HEK293 (cell line): ENCODE measurements around the gene WRAP53.

Source experiments
- CTCF ChIA-PET: fragments of 350-600 bp; formaldehyde crosslinking; extraction: SDS; loops from one replicate; lab custom pipeline; 2021; ENCODE audit warnings: antibody characterized with exemption; lab: Yijun Ruan, JAX
- POLR2A ChIA-PET: fragments of 300-600 bp; formaldehyde crosslinking; extraction: SDS; loops from one replicate; lab custom pipeline; 2020; ENCODE audit warnings: antibody characterized with exemption, inconsistent platforms; lab: Yijun Ruan, JAX
- H3K27ac ChIP-seq: fragments of 200-500 bp; sonication (Bioruptor generic); 2 replicates; pipeline ENCODE4 v1.5.1; 2014; ENCODE audit warnings: low read depth, low read length, control low read depth, inconsistent platforms; ENCODE audit errors: extremely low read depth
- H3K36me3 ChIP-seq, 2 experiments: fragments of 200-500 bp in 1 of 2; sonication (Bioruptor generic) in 1 of 2; 1 replicate in 1 of 2; 2 replicates in 1 of 2; pipeline ENCODE4 v1.5.1; 2014 to 2017; ENCODE audit warnings: inconsistent platforms in 2 of 2, low read length in 2 of 2; ENCODE audit not compliant: control insufficient read depth in 2 of 2, insufficient read depth in 1 of 2
- H3K4me1 ChIP-seq: fragments of 200-500 bp; sonication (Bioruptor generic); 2 replicates; pipeline ENCODE4 v1.5.1; 2014; ENCODE audit warnings: mild to moderate bottlenecking, low read length, inconsistent platforms; ENCODE audit not compliant: control insufficient read depth, insufficient read depth
- H3K4me3 ChIP-seq: 2 replicates; pipeline ENCODE4 v1.5.1; 2011; ENCODE audit warnings: low read depth, mild to moderate bottlenecking, control low read depth, low read length, moderate library complexity
- H3K9me3 ChIP-seq: fragments of 200-500 bp; sonication (Bioruptor generic); 2 replicates; pipeline ENCODE4 v1.5.1; 2014; ENCODE audit warnings: low read depth, low read length, inconsistent platforms; ENCODE audit not compliant: control insufficient read depth, insufficient read depth
- FEZF1 ChIP-seq: fragments of 450-650 bp; formaldehyde crosslinking; IDR thresholded peaks from 2 replicates; pipeline ENCODE4 v1.5.1; 2016; ENCODE audit warnings: missing biosample characterization, missing genetic modification characterization
- GLIS1 ChIP-seq: fragments of 450-650 bp; formaldehyde crosslinking; IDR thresholded peaks from 2 replicates; pipeline ENCODE4 v1.5.1; 2016; ENCODE audit warnings: missing biosample characterization, missing genetic modification characterization
- PRDM6 ChIP-seq: fragments of 450-650 bp; formaldehyde crosslinking; IDR thresholded peaks from 2 replicates; pipeline ENCODE4 v1.5.1; 2017; ENCODE audit warnings: missing biosample characterization, missing genetic modification characterization
- SALL2 ChIP-seq: fragments of 450-650 bp; formaldehyde crosslinking; IDR thresholded peaks from 2 replicates; pipeline ENCODE4 v1.5.0; 2017; ENCODE audit warnings: missing biosample characterization, mild to moderate bottlenecking, missing genetic modification characterization, borderline replicate concordance
- SCRT2 ChIP-seq: fragments of 450-650 bp; formaldehyde crosslinking; IDR thresholded peaks from 2 replicates; pipeline ENCODE4 v1.5.1; 2016; ENCODE audit warnings: missing biosample characterization, missing genetic modification characterization
- SETDB1 ChIP-seq: IDR thresholded peaks from one replicate; pipeline ENCODE4 v1.6.1; 2017; ENCODE audit warnings: mild to moderate bottlenecking, low read length, moderate library complexity, mixed read lengths; ENCODE audit not compliant: insufficient read length
- TRIM28 ChIP-seq: IDR thresholded peaks from 2 replicates; pipeline ENCODE4 v1.6.1; 2011; ENCODE audit warnings: low read length, control low read depth, borderline replicate concordance
- ZBTB11 ChIP-seq: fragments of 450-650 bp; formaldehyde crosslinking; conservative IDR thresholded peaks from 2 replicates; pipeline ENCODE4 v1.5.1; 2016; ENCODE audit warnings: low read depth, missing biosample characterization, missing genetic modification characterization
- ZBTB48 ChIP-seq: fragments of 450-650 bp; formaldehyde crosslinking; IDR thresholded peaks from 2 replicates; pipeline ENCODE4 v1.5.1; 2016; ENCODE audit warnings: missing biosample characterization, missing genetic modification characterization
- ZNF184 ChIP-seq: fragments of 450-650 bp; IDR thresholded peaks from 2 replicates; pipeline ENCODE4 v1.5.1; 2018; ENCODE audit warnings: missing biosample characterization, mild to moderate bottlenecking, missing genetic modification characterization
- ZNF280D ChIP-seq: fragments of 450-650 bp; formaldehyde crosslinking; IDR thresholded peaks from 2 replicates; pipeline ENCODE4 v1.5.1; 2016; ENCODE audit warnings: missing biosample characterization, missing genetic modification characterization
- ZNF292 ChIP-seq: fragments of 450-650 bp; formaldehyde crosslinking; IDR thresholded peaks from 2 replicates; pipeline ENCODE4 v1.5.1; 2016; ENCODE audit warnings: low read depth, missing biosample characterization, missing genetic modification characterization, borderline replicate concordance
- ZNF324 ChIP-seq: fragments of 450-650 bp; formaldehyde crosslinking; IDR thresholded peaks from 2 replicates; pipeline ENCODE4 v1.5.1; 2016; ENCODE audit warnings: missing biosample characterization, missing genetic modification characterization
- ZNF366 ChIP-seq: fragments of 450-650 bp; formaldehyde crosslinking; conservative IDR thresholded peaks from 2 replicates; pipeline ENCODE4 v1.5.1; 2016; ENCODE audit warnings: missing biosample characterization, missing genetic modification characterization
- ZNF624 ChIP-seq: fragments of 450-650 bp; formaldehyde crosslinking; IDR thresholded peaks from 2 replicates; pipeline ENCODE4 v1.5.1; 2017; ENCODE audit warnings: missing biosample characterization, missing genetic modification characterization
- ZNF692 ChIP-seq: fragments of 450-650 bp; formaldehyde crosslinking; IDR thresholded peaks from 2 replicates; pipeline ENCODE4 v1.5.1; 2016; ENCODE audit warnings: missing biosample characterization, missing genetic modification characterization
- ZNF768 ChIP-seq: fragments of 450-650 bp; formaldehyde crosslinking; IDR thresholded peaks from 2 replicates; pipeline ENCODE4 v1.5.1; 2018; ENCODE audit warnings: missing biosample characterization, mild to moderate bottlenecking, missing genetic modification characterization
- ZSCAN16 ChIP-seq: fragments of 450-650 bp; formaldehyde crosslinking; IDR thresholded peaks from 2 replicates; pipeline ENCODE4 v1.5.1; 2016; ENCODE audit warnings: missing biosample characterization, missing genetic modification characterization
- ZSCAN23 ChIP-seq: fragments of 450-650 bp; formaldehyde crosslinking; IDR thresholded peaks from 2 replicates; pipeline ENCODE4 v1.5.1; 2016; ENCODE audit warnings: missing biosample characterization, missing genetic modification characterization

Gene WRAP53

GRCh38 chr17:7750321-7750821, 62.1 kb downstream of the WRAP53 start:
- H3K4me1 ChIP-seq: peaks cover 22% of the 10 kb centered on the region
- TF ChIP-seq ZNF692 (tag by site-specific recombination) (no peak), ZBTB11 (tag by site-specific recombination) (no peak), ZNF292 (tag by site-specific recombination) (no peak), ZNF280D (tag by site-specific recombination) (0 out of 2 replicates have a peak, but pooled peaks have one; percentile 48), GLIS1 (tag by site-specific recombination) (no peak), ZNF184 (0 out of 2 replicates have a peak, but pooled peaks have one; percentile 21), ZSCAN23 (tag by site-specific recombination) (no peak), PRDM6 (tag by site-specific recombination) (peak; percentile 65), SALL2 (tag by site-specific recombination) (no peak), FEZF1 (tag by site-specific recombination) (peak; percentile 62), ZNF324 (tag by site-specific recombination) (no peak), ZNF366 (tag by site-specific recombination) (peak; percentile 31; the same call in 1 of the 2 replicates), ZNF768 (tag by site-specific recombination) (no peak), ZBTB48 (tag by site-specific recombination) (no peak), TRIM28 (peak; percentile 69), ZSCAN16 (tag by site-specific recombination) (no peak), ZNF624 (tag by site-specific recombination) (peak; percentile 100), SETDB1 (peak; percentile 96), SCRT2 (tag by site-specific recombination) (no peak)
- no peak overlapping the region for H3K27ac ChIP-seq
- CTCF ChIA-PET: interaction anchor here (0.6 kb wide), 1 partner anchor 729 kb away, joined by 3 read pairs; no protein-coding TSS in a partner anchor
- H3K4me3 ChIP-seq: no peak overlapping the region
- no peaks in the 10 kb centered on the region for H3K9me3 ChIP-seq
- POLR2A ChIA-PET: no interaction called here
- no peaks in the 10 kb centered on the region; a peak in 1 of 3 replicates for H3K36me3 ChIP-seq
